ENCODE measurements around the gene NBPF6.
"Not testable (repeated sequence)": the region's sequence is repeated elsewhere in the genome, so short reads cannot be mapped to it uniquely, and the experiment has no call there.

NBPF6 gene, protein sequence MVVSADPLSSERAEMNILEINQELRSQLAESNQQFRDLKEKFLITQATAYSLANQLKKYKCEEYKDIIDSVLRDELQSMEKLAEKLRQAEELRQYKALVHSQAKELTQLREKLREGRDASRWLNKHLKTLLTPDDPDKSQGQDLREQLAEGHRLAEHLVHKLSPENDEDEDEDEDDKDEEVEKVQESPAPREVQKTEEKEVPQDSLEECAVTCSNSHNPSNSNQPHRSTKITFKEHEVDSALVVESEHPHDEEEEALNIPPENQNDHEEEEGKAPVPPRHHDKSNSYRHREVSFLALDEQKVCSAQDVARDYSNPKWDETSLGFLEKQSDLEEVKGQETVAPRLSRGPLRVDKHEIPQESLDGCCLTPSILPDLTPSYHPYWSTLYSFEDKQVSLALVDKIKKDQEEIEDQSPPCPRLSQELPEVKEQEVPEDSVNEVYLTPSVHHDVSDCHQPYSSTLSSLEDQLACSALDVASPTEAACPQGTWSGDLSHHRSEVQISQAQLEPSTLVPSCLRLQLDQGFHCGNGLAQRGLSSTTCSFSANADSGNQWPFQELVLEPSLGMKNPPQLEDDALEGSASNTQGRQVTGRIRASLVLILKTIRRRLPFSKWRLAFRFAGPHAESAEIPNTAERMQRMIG

DNA sequence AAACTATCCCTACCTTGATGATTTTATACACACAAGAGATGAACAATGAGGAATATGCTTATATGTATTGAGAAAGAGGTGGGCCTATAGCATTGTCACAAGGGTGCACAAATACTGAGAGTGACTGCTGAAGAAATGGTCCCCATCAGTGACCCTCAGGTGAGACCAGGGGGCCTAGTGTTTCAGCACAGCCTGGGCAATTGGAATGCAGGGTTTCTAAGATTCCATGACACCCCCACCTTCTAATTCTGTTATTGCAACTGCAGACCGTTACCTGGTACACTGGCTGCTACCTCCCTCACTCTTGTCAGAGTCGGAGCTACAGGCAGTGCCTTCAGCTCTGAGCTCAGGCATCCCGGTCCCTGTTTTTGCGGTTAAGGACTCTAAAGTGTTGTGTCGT is at the start of gene NBPF6:
Gene NBPF6, plus strand, starts transcription at position 301 of the 400 bp plus-strand sequence. CDS start 259 bp downstream, outside the sequence.
- DNase-seq, result not testable (repeated sequence)

DNA sequence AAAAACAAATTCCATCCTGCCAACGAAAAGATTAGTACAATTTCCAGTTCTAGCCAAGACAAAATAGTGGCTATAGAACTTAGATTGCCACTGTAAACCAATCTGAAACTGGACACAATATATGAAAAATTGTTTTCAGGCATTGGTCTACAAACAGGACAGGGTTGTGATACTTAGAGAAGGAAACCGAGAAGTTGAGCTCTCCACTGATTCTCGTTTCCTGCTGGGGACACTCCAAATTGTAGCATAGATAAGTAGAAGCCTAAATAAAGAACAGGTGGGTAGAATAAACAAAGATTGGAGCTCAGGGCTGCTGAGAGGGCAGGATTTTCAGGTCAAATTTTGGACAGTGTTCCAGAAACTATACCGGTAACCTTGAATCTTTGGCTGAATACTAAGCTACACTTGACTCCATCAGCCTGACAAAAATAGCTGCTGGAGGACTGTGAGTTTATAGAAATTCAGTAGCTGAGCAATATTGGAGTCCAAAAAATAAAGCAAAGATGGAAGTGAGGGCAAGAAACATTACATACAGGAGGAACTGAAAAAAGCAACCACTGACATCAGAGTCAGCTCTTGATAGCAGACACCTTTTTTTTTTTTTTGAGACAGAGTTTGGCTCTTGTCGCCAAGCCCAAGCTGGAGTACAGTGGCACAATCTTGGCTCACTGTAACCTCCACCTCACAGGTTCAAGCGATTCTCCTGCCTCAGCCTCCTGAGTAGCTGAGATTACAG is 38.9 kb upstream of the NBPF6 start:
- DNase-seq, result not testable (repeated sequence)

DNA sequence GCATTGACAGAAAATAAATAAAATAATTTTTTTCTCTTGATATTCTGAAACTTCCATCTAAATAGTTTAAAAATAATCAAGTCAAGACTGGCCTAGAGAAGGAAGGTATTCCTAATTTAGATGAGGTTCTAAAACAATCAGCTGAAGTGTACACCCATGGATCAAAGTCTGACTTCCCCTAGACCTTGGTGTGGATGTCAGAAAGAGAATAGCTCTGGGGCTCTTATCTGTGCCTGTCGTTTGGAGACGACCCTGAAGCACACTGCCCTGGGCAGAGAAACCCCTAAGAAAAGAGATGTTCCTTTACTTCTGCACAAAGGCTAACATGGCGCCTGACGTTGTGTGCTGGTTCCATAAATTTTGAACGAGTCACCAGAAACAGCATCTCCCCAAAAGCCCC is 30.0 kb upstream of the NBPF6 start:
- not testable (repeated sequence) for DNase-seq

GRCh38 chr1:108421061-108421916 is 28.9 kb upstream of the NBPF6 start:
- DNase-seq, result not testable (repeated sequence)

DNA sequence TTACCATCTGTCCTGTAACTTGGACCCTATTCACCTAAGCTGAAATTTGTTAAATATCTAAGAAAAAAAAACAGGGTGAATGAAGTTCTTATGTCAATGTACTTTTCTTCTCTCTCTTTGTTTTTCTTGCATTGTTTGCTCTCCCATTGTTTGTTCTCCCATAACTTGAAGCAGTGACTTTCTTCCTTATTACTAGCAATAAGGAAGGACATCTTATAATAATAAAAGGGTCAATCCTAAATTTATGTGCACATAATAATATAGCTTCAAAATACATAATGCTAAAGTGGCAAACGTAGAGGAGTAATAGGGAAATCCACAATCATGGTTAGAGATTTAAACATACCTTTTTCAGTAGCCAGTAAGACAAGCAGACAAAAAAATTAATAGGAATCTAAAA is 23.3 kb upstream of the NBPF6 start:
- not testable (repeated sequence) for DNase-seq

DNA sequence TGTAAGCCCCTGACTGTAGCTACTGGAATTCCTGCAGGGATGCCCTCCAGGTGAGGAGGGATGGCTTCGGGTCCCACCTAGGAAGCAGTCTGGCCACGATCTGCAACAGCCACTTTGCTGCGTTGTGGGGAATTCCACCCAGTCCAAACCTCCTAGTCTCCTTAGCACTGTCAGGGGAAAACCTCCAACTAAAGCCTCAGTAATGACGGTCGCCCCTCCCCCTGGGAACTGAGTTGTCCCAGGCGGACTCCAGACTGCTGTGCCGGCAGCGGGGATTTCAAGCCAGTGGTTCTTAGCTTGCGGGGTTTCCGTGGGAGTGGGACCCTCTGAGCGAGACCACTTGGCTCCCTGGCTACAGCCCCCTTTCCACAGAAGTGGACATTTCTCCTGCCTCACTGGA is 18.1 kb upstream of the NBPF6 start:
- DNase-seq, result not testable (repeated sequence)

GRCh38 chr1:108433404-108433803 is 16.7 kb upstream of the NBPF6 start:
- not testable (repeated sequence) for DNase-seq

DNA sequence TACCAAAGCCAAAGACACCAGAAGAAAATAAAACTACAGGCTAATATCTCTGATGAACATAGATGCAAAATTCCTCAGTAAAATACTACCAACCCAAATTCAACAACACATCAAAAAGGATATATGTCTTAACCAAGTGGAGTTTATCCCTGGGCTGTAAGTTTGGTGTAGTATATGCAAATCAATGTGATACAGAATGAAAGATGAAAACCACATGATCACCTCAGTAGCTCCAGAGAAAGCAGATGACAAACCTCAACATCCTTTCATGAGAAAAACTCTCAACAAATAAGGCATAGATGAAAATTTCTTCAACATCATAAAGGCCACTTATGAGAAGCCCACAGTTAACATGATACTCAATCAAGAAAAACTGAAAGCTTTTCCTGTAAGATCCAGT is 11.6 kb upstream of the NBPF6 start:
- not testable (repeated sequence) for DNase-seq

GRCh38 chr1:108454521-108454920 is 4.4 kb downstream of the NBPF6 start:
- DNase-seq, result not testable (repeated sequence)

DNA sequence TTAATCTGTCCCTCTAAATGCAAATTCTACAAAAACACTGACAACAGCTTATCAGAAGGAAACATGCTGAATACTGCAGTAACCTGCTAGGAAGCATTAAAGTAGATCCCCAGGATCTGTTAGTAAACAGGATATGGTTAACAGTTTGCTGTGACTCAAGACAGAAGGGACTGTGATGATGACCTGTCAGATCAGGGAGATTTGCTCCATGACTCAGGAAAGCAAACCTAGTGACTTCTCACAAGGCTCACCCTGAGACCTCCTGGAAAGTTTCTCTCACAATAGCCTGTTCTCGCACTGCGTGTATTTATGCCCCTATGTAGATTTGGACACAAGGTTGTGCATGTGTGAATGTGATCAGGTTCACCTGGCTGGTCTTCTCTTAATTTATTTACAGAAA is 8.5 kb downstream of the NBPF6 start:
- DNase-seq, result not testable (repeated sequence)

DNA sequence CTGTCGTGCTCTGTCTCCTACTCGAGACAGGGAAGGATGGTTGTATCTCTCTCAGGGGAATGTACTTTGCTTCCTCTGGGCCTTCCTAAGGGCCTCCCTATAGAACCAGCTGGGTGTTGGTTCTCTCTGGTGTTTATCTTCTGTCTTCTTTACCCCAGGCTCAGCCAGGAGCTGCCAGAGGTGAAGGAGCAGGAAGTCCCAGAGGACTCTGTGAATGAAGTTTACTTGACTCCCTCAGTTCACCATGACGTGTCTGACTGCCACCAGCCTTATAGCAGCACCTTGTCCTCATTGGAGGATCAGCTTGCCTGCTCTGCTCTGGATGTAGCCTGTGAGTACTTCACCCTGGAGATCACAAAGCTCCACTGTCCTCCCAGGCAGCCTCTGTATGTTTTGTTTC is 11.6 kb downstream of the NBPF6 start:
- DNase-seq, result not testable (repeated sequence)

- DNase-seq, result not testable (repeated sequence)
Observed at GRCh38 chr1:108463962-108464361, 13.8 kb downstream of the NBPF6 start.

- not testable (repeated sequence) for DNase-seq
Observed at GRCh38 chr1:108466166-108466565, 16.0 kb downstream of the NBPF6 start.

GRCh38 chr1:108467155-108467554 is 17.0 kb downstream of the NBPF6 start:
- not testable (repeated sequence) for DNase-seq

DNA sequence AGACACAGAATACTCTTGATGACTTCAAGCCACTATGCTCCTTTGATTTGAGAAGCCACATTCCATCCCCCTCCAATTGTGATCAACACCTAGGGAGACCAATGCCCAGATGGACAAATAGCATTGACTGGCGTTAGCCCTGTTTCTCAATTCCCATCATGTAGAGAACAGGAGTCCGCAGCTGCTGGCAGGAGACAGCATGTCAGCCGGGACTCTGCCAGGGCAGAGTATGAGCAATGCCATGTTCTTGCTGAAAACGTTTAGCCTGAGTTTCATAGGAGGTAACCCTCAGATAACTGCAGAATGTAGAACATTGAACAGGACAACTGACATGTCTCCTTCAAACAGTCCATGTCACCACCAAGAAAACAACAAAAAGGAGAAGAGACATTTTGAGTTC is 20.6 kb downstream of the NBPF6 start:
- DNase-seq, result not testable (repeated sequence)

- DNase-seq, result not testable (repeated sequence)
Observed at GRCh38 chr1:108474516-108474915, 24.4 kb downstream of the NBPF6 start.

DNA sequence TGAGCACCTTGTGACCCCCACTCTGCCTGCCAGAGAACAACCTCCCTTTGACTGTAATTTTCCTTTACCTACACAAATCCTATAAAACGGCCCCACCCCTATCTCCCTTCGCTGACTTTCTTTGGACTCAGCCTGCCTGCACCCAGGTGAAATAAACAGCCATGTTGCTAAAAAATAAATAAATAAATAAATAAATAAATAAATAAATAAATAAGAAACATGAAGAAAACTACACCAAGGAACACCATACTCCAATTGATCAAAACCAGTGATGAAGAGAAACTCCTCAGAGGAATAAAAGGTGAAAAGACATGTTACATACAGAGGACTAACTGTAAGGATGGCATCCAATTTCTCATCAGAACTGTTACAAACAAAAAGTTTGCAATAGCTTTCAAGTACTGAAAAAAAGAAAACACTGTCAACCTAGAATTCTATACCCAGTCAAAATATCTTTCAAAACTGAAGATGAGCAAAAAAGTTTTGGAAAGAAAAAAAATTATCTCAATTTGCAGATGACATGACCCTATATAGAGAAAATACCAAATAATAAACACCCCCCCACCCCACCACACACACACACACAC is 28.4 kb downstream of the NBPF6 start:
- no peak for DNase-seq

DNA sequence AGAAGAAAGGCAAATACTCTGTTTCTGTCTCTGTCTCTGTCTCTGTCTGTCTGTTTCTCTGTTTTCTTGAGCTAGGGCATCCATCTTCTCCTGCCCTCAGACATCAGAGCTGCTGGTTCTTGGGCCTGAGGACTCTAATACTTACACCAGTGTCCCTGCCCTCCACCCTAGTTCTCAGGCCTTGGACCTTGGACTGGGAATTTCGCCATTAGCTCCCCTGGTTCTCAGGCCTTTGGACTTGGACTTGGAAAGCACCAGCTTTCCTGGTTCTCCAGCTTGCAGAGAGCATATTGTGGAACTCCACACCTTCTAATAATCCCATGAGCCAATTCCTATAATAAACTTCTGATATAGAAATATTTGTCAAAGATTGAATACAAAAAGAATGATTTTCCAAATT is 32.6 kb downstream of the NBPF6 start:
- DNase-seq, result no peak

DNA sequence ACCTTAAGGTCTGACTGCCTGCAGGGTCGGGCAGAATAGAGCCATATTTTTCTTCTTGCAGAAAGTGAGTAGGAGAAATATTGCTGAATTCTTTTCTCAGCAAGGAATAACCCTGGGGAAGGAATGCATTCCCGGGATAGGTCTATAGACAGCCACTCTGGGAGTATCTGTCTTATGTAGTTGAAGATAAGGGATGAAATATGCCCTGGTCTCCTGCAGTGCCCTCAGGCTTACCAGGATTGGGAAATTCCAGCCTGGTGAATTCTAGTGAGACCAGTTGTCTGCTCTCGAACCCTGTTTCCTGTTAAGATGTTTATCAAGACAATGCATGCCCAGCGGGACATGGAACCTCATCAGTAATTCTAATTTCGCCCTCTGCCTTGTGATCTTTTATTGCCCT is 35.8 kb downstream of the NBPF6 start:
- DNase-seq, result not testable (repeated sequence)

DNA sequence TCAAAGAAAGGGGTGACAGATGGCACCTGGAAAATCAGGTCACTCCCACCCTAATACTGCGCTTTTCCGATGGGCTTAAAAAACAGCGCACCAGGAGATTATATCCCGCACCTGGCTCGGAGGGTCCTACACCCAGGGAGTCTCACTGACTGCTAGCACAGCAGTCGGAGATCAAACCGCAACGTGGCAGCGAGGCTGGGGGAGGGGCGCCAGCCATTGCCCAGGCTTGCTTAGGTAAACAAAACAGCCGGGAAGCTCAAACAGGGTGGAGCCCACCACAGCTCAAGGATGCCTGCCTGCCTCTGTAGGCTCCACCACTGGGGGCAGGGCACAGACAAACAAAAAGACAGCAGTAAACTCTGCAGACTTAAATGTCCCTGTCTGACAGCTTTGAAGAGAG is 36.6 kb downstream of the NBPF6 start:
- DNase-seq, result not testable (repeated sequence)

DNA sequence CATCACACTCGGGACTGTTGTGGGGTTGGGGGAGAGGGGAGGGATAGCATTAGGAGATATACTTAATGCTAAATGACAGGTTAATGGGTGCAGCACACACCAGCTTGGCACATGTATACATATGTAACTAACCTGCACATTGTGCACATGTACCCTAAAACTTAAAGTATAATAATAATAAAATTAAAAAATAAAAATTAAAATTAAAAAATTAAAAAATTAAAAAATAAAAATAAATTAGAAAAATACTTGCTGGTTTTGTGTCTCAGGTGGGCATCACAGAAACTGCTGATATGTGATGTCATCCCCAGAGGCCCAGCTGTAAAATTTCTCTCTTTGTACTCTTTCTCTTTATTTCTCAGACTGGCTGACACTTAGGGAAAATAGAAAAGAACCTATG is 44.9 kb downstream of the NBPF6 start:
- DNase-seq, result not testable (repeated sequence)

GRCh38 chr1:108496856-108497255 is 46.7 kb downstream of the NBPF6 start:
- DNase-seq, result not testable (repeated sequence)
